ENCODE data around the gene ZFYVE28. TPM values are rescaled to one million over a fixed set of nuclear protein-coding genes. Genes with fewer than 3 reads are reported as not detected.

Gene ZFYVE28
- total and polyA plus RNA-seq, 10 of the 15 experiments (the other 5 are each of a cell fraction or from before 2014, with no cell fraction given): 0.06 to 1.9 (median 0.22) TPM; not detected in 1

GRCh38 chr4:2459589-2460349 lies 41.3 kb upstream of the ZFYVE28 start:
- Histone ChIP-seq H3K9me3 (replicated peaks; ENCODE audit: control insufficient read depth, insufficient read depth, low read length) (no peaks in the 10 kb centered on the region), H3K79me2 (ENCODE audit: control insufficient read depth, insufficient read depth, low read length) (no peaks in the 10 kb centered on the region), H3K27me3 (replicated peaks in 1 of 2; ENCODE audit: control insufficient read depth in 2 of 2, insufficient read depth in 2 of 2, low read length in 1 of 2) (no peaks in the 10 kb centered on the region; a peak in 2 of 4 replicates), H3K27ac (ENCODE audit: control insufficient read depth, insufficient read depth) (no peak overlapping the region), H3K9ac (ENCODE audit: control insufficient read depth, insufficient read depth, low read length) (no peak overlapping the region), H3K36me3 (ENCODE audit: control insufficient read depth in 2 of 2, insufficient read depth in 2 of 2, low read length in 1 of 2) (no peaks in the 10 kb centered on the region), H3K4me3 (no peak overlapping the region), H4K20me1 (ENCODE audit: control insufficient read depth, insufficient read depth) (no peaks in the 10 kb centered on the region), H2AFZ (ENCODE audit: control insufficient read depth, low read depth, low read length) (no peak overlapping the region), H3K4me1 (ENCODE audit: control insufficient read depth, insufficient read depth, low read length) (peaks cover 4% of the 10 kb centered on the region), H3K4me2 (ENCODE audit: control insufficient read depth, insufficient read depth) (no peak overlapping the region)
- POLR2A ChIA-PET: interaction anchor here (1.1 to 1.3 kb wide), 2 partner anchors 8 to 9 kb away, joined by 3 read pairs; partner anchors contain the start of gene RNF4
- intact Hi-C loops (cut with micrococcal nuclease; ENCODE audit: unreplicated experiment) (no loop called here), in situ Hi-C loops (cut with MboI) (no loop called here)
- WGBS (ENCODE audit: insufficient coverage, insufficient replicate concordance, low lambda C conversion rate, missing lambda C conversion rate): 79% methylated on average over 17 of the region's 19 CpGs
- RAD21 ChIA-PET (ENCODE audit: unreplicated experiment): interaction anchor here (0.9 kb wide), 1 partner anchor 9 kb away, joined by 4 read pairs; the partner anchor contains the start of gene RNF4
- SMC1A ChIA-PET (ENCODE audit: uncharacterized antibody, unreplicated experiment): no interaction called here
- FAIRE-seq (no peak), DNase-seq (ENCODE audit: low read depth, low spot score) (no peak), ATAC-seq (no peak)
- TF ChIP-seq, protein P1, sequence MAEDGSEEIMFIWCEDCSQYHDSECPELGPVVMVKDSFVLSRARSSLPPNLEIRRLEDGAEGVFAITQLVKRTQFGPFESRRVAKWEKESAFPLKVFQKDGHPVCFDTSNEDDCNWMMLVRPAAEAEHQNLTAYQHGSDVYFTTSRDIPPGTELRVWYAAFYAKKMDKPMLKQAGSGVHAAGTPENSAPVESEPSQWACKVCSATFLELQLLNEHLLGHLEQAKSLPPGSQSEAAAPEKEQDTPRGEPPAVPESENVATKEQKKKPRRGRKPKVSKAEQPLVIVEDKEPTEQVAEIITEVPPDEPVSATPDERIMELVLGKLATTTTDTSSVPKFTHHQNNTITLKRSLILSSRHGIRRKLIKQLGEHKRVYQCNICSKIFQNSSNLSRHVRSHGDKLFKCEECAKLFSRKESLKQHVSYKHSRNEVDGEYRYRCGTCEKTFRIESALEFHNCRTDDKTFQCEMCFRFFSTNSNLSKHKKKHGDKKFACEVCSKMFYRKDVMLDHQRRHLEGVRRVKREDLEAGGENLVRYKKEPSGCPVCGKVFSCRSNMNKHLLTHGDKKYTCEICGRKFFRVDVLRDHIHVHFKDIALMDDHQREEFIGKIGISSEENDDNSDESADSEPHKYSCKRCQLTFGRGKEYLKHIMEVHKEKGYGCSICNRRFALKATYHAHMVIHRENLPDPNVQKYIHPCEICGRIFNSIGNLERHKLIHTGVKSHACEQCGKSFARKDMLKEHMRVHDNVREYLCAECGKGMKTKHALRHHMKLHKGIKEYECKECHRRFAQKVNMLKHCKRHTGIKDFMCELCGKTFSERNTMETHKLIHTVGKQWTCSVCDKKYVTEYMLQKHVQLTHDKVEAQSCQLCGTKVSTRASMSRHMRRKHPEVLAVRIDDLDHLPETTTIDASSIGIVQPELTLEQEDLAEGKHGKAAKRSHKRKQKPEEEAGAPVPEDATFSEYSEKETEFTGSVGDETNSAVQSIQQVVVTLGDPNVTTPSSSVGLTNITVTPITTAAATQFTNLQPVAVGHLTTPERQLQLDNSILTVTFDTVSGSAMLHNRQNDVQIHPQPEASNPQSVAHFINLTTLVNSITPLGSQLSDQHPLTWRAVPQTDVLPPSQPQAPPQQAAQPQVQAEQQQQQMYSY (CRISPR knock-in tag; IDR thresholded peaks at IDR 0.05): no peak
- TF ChIP-seq SMC3 (IDR thresholded peaks at IDR 0.05; ENCODE audit: borderline replicate concordance, low read length) (no peak), POLR2AphosphoS2 (IDR thresholded peaks at IDR 0.05; ENCODE audit: low read depth, low read length) (no peak), SIX5 (IDR thresholded peaks at IDR 0.05; ENCODE audit: low read depth, low read length, severe bottlenecking) (no peak), SP1 (IDR thresholded peaks at IDR 0.05; ENCODE audit: low read depth, low read length) (no peak), POLR2A (IDR thresholded peaks at IDR 0.05; ENCODE audit: low read depth, low read length) (no peak), CREB1 (IDR thresholded peaks at IDR 0.05; ENCODE audit: low read depth) (no peak), TCF7 (IDR thresholded peaks at IDR 0.05; ENCODE audit: borderline replicate concordance) (no peak), BCLAF1 (IDR thresholded peaks at IDR 0.05) (no peak), ZBTB4 (CRISPR knock-in tag; IDR thresholded peaks at IDR 0.05) (no peak), NRF1 (conservative IDR thresholded peaks at IDR 0.05; ENCODE audit: low read depth, low read length) (no peak)
- TF ChIP-seq, protein P2, sequence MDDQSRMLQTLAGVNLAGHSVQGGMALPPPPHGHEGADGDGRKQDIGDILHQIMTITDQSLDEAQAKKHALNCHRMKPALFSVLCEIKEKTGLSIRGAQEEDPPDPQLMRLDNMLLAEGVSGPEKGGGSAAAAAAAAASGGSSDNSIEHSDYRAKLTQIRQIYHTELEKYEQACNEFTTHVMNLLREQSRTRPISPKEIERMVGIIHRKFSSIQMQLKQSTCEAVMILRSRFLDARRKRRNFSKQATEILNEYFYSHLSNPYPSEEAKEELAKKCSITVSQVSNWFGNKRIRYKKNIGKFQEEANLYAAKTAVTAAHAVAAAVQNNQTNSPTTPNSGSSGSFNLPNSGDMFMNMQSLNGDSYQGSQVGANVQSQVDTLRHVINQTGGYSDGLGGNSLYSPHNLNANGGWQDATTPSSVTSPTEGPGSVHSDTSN (IDR thresholded peaks at IDR 0.05; ENCODE audit: insufficient replicate concordance, low read depth, low read length): no peak
- CTCF ChIA-PET: interaction anchor here (1.2 kb wide), 1 partner anchor 11 kb away, joined by 3 read pairs; no protein-coding TSS in a partner anchor
- no TSS peak for BruUV-seq (replicated peaks)

All from GM12878 (cell line).